ENCODE results near the gene SNTB2.

The SNTB2 gene

GRCh38 chr16:69321080-69321479 is 134.1 kb downstream of the SNTB2 start:
- no peak for DNase-seq

- DNase-seq, result no peak
Measured at GRCh38 chr16:69322343-69322742, 135.4 kb downstream of the SNTB2 start.

DNA sequence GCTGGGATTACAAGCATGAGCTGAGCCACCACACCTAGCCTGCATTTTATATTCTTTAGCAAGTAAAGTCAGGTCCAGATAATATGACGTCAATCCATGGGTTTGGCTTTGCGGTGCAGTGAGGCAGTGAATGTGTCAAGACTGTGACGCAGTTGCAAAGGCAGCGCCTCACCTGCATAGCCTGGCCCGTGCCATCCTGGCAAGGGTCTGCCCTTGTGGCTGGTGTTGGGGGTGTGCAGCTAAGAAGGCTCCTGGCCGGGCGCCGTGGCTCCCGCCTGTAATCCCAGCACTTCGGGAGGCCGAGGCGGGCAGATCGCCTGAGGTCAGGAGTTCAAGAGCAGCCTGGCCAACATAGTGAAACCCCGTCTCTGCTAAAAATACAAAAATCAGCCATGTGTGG is 136.5 kb downstream of the SNTB2 start:
- no peak for DNase-seq

- no peak for DNase-seq
Measured at GRCh38 chr16:69324013-69324531, 137.1 kb downstream of the SNTB2 start.

DNA sequence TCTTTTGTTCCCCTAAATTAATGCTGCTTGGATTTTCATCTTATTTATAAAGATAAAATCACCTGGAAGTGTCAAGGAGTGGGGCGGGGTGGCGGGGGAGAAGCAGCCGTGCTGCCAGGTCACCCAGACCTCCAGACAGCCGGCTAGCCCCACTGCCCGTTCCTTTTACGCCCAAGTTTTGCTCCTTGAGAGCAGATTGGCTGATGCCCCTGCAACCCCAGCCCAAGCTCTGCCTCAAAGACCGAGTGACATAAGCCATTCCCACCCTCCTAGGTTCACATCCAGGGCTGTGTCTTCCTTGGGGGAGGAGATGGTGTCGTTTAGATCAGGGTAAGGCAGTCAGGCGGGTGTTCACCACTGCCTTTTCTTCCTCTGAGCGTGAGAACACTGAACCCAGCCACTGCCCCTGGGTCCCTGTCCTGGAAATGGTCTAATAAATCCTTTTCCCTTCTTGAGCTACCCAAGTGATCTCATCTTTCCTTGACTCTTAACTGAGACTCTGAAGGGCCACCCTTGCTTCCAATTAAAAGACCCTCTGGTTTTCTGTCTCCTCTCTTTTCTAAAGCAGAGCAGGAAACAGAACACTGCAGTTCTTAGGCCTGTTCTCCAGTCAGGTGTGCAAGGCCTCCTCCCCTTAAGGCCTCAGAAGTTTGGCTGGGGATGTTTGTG is 137.8 kb downstream of the SNTB2 start:
- DNase-seq, result no peak

GRCh38 chr16:69325784-69326171 is 138.8 kb downstream of the SNTB2 start:
- DNase-seq, result no peak

DNA sequence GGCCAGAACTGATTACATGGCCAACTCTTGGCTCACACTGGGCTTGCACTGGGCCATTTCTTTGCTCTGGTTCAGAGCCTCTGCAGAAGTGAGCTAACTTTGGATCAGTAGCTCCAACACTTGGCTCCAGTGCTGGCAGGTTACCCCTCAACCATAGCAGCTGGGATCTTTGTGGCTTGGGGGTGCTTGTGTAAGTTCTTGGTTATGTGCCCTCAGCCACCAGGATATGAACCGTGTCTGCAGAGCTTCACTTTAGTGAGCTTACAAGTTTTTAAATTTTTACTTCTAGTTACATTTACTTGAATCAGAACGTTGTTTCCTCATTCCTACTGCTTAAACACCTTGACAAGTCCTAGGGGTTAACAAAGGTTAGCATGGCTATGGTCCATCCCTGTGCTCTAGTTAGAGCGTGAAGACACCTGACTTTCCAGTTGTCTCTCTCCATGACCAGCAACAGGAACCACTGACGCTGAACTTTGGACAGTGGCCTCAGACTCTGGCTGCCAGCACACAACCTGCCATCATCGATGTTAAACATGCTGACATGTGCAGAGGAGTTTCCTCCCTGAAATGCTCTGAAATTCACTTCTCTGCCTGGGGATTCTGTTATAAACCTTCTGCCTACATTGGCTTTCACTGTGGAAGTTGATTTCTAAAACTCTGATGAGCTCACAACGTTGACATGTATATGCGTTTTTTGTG is 139.4 kb downstream of the SNTB2 start:
- no peak for DNase-seq

GRCh38 chr16:69327585-69328310 is 140.8 kb downstream of the SNTB2 start:
- no peak for DNase-seq

GRCh38 chr16:69328854-69329316 is 141.9 kb downstream of the SNTB2 start:
- peak; percentile 66 for DNase-seq

- peak; percentile 35 for DNase-seq
Measured at GRCh38 chr16:69329369-69330285, 142.7 kb downstream of the SNTB2 start.

- DNase-seq, result peak; percentile 90
Measured at GRCh38 chr16:69330286-69331109, 143.5 kb downstream of the SNTB2 start, which contains the start of gene PDF. PDF (minus strand) TSS chr16:69330588; CDS start chr16:69330570, 18 bp downstream.

DNA sequence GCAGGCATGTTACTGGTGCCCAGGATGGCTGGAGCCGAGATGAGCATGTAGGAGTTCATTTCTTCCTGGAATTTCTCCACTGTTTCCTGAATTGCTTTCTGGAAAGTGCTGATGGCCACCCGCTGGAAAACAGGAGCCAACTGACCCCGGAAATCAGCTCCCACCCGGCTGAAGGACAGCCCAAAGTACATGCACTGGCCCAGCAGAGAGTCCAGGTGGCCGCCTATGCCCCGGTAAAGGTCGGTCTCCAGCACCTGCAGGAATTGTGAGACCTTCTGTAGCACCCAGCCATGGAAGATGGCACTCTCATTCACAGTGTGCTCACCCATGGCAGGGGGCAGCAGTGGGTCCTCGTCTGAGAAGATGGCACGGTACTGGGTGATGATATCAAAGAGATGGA is 147.7 kb downstream of the SNTB2 start:
- DNase-seq, result no peak

DNA sequence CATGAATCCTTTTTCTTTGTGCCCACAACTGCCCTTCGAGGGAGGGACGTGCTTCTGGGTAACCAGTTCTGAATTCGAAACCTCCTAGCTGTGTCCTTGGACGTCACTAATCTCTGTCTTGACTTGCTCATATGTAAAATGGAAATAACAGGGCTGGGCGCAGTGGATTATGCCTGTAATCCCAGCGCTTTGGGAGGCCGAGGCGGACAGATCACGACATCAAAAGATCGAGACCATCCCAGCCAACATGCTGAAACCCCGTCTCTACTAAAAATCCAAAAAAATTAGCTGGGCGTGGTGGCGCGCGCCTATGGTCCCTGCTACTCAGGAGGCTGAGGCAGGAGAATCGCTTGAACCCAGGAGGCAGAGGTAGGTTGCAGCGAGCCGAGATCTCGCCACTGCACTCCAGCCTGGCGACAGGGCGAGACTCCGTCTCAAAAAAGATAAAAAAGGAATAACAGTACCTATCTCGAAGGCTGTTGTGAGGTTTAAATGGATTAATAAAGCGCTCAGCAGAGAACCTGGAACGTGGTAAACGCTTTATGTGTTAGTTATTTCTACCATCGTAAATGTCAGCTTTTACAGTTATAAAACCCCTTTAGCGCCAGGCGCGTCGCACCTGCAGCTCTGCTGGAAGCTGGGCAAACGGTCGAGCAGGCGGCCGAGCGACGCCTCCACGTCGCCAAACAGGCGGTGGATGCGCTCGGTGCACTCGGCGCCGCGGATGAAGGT is 151.8 kb downstream of the SNTB2 start:
- no peak for DNase-seq

DNA sequence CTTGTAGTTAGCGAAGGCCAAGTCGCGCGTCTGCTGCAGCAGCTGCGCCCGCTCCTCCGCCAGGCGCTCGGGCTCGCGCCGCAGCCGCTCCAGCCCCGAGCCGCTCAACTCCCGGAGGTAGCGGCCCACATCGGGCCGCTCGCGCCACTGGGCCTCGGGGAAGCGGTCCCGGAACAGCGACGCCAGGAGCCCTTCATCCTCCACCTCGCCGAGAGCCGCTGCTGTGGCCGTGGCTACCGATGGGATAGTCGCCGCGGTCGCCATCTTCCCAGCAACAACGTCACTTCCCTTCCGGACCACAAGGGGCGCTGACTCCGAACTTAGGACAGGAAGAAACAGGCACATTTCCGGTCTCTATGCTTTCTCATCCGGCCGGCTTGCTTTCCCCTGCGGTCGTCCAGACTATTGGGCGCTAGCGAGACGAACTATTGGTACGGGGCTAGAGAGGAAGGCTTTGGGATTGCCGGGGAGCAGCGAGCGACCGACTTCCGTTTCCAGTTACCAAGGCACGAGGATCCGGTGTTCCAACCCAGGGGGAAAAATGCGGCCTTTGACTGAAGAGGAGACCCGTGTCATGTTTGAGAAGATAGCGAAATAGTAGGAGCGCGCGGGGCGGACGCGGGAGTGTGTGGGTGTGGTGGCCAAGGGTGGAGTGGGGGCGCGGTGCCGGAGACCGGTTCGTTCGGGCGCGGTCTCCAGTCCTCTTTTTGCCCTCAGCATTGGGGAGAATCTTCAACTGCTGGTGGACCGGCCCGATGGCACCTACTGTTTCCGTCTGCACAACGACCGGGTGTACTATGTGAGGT is 152.5 kb downstream of the SNTB2 start, which contains the start of the genes COG8 and NIP7:
TSS of gene COG8 (minus strand) at position 276 of the 806 bp plus-strand sequence. CDS start at position 264, 12 bp downstream.
TSS of gene NIP7 (plus strand) at position 484 of the 806 bp plus-strand sequence. CDS start at position 542, 58 bp downstream.
- DNase-seq, result peak; percentile 97

DNA sequence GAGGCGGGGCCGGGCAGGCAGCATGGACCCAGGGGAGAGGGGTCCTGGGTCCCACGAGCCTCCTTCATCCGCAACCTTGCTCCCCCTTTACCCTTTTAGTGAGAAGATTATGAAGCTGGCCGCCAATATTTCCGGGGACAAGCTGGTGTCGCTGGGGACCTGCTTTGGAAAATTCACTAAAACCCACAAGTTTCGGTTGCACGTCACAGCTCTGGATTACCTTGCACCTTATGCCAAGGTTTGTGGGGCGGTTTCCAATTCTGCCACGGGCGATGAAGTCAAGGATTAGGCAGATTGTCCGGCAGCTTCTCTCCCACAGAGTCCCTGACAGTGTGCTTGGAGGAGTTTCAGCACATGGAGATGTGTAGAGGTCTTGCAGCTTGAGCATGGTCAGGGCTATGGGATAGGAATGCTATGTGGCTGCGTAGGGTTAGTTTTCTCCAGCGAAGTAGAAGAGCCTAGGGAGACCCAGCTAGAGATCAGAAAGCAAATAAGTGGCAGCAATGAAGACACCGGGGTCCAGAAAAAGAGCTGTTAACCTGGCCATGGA is 153.2 kb downstream of the SNTB2 start:
- DNase-seq, result peak; percentile 27

DNA sequence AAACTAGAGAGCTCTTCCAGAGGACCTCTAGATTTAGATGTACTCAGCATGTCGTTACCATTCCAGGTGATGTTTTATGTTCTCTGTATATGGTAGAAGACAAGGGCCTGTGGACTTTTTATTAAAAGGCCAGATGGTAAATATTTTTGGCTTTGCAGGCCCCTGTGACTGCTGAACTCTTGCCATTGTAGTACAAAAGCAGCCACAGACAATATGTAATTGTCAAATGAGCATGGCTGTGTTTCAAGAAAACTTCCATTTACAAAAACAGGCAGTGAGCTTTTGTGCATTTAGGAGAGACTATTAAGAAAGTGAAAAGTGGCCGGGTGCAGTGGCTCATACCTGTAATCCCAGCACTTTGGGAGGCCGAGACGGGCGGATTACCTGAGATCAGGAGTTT is 157.2 kb downstream of the SNTB2 start:
- no peak for DNase-seq

DNA sequence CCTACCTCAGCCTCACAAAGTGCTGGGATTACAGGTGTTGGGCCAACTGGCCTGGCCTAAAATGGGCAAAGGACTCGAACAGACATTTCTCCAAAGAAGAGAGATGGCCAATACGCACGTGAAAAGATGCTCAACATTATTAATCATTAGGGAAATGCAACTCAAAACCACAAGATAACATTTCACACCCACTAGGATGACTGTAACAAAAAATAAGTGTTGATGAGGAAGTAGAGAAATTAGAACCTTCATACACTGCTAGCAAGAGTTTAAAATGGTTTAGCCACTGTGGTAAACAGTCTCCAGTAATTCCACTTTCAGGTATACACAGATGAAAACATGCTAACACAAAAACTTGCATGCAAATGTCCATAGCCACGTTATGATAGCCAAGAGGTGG is 159.0 kb downstream of the SNTB2 start:
- DNase-seq, result no peak

DNA sequence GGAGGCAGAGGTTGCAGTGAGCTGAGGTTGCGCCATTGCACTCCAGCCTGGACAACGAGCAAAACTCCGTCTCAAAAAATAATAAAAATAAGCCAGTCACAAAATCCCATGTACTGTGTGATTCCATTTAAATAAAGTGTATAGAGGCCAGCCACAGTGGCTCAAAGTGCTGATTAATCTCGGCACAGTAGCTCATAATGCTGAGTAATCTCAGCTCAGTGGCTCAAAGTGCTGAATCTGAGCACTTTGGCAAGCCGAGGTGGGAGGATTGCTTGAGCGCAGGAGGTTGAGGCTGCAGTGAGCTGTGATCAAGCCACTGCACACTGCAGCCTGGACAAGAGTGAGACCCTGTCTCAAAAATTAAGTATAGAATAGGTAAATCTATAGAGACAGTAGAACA is 159.7 kb downstream of the SNTB2 start:
- DNase-seq, result peak; percentile 34

- no peak for DNase-seq
Measured at GRCh38 chr16:69348222-69348621, 161.3 kb downstream of the SNTB2 start.
